ENCODE measurements around the gene LRRC1. TPM values are rescaled to one million over a fixed set of nuclear protein-coding genes. Genes with fewer than 3 reads are reported as not detected.

Gene LRRC1
- total RNA-seq, 4 donors from 2014 or later, result 10.4 to 13.0 (median 12.6) TPM

GRCh38 chr6:53866226-53866625 lies 71.4 kb downstream of the LRRC1 start:
- DNase-seq (ENCODE audit: extremely low spot score), result no peak
- no peaks in the 10 kb centered on the region for H3K36me3 ChIP-seq
- peaks cover 7 to 31% (median 28%) of the 10 kb centered on the region in 4 donors for H3K4me1 ChIP-seq
- H3K9me3 ChIP-seq, result no peaks in the 10 kb centered on the region
- H3K27ac ChIP-seq (replicated peaks in 1 of 4), result no peak overlapping the region
- intact Hi-C loops (cut with DNase I), result no loop called here
- no peak overlapping the region for H3K4me3 ChIP-seq
- 50% methylated on average over 4 of the region's 4 CpGs for WGBS
- no peaks in the 10 kb centered on the region for H3K27me3 ChIP-seq
- TF ChIP-seq POLR2A (IDR thresholded peaks at IDR 0.05; ENCODE audit: low read depth) (no peak), EP300 (IDR thresholded peaks at IDR 0.05) (no peak), POLR2AphosphoS5 (IDR thresholded peaks at IDR 0.05) (no peak)
- TF ChIP-seq, protein P1, sequence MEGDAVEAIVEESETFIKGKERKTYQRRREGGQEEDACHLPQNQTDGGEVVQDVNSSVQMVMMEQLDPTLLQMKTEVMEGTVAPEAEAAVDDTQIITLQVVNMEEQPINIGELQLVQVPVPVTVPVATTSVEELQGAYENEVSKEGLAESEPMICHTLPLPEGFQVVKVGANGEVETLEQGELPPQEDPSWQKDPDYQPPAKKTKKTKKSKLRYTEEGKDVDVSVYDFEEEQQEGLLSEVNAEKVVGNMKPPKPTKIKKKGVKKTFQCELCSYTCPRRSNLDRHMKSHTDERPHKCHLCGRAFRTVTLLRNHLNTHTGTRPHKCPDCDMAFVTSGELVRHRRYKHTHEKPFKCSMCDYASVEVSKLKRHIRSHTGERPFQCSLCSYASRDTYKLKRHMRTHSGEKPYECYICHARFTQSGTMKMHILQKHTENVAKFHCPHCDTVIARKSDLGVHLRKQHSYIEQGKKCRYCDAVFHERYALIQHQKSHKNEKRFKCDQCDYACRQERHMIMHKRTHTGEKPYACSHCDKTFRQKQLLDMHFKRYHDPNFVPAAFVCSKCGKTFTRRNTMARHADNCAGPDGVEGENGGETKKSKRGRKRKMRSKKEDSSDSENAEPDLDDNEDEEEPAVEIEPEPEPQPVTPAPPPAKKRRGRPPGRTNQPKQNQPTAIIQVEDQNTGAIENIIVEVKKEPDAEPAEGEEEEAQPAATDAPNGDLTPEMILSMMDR (IDR thresholded peaks at IDR 0.05), result no peak

DNA sequence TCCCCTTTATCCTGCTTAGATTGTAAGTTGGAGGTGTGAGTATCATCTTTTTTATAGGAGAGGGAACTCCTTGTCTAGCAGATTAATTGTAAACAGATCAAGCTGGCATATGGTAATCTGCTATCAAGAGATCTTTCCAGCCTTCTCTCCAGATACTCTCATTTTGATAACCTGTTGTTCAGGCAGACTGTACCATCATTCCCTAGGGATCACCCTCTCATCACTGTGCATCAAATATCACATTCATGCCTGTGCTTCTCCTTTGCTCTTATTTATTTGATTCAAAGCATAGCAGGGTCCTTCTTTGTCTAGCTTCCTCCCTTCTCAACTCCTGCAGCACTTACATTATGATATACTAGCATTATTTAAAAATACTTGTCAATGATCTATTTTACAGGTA lies 73.8 kb downstream of the LRRC1 start:
- Histone ChIP-seq H3K4me1 (peaks cover 7 to 16% (median 10%) of the 10 kb centered on the region in 4 donors), H3K36me3 (no peaks in the 10 kb centered on the region), H3K9me3 (peaks cover 0 to 3% (median 0%) of the 10 kb centered on the region in 4 donors), H3K27me3 (no peaks in the 10 kb centered on the region), H3K4me3 (no peak overlapping the region), H3K27ac (replicated peaks in 1 of 4) (no peak overlapping the region)
- intact Hi-C loops (cut with DNase I), result no loop called here
- DNase-seq (ENCODE audit: extremely low spot score), result no peak
- TF ChIP-seq EP300 (IDR thresholded peaks at IDR 0.05), result no peak
- TF ChIP-seq, protein P1 (IDR thresholded peaks at IDR 0.05), result no peak
- no peak for TF ChIP-seq POLR2A (IDR thresholded peaks at IDR 0.05; ENCODE audit: low read depth)
- TF ChIP-seq POLR2AphosphoS5 (IDR thresholded peaks at IDR 0.05), result no peak

DNA sequence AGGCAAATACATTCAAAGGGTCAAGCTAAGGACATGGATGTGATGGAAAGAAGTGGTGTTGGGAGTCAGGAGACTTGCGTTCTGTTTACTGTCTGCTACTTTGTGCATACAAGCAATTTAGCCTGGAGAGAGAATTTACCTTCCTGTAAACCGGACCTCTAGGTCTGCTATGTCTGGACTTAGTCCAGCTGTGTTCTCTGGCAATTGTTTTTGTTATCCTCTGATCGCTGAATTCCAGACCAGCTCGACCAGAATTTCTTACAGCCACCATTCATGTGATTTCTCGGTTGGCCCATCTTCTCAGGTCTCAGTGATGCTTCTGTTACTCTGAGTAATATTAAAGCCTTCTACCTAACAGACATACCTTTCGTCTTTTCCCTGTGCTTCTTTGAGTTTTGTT lies 75.2 kb downstream of the LRRC1 start:
- Histone ChIP-seq H3K4me3 (no peak overlapping the region), H3K27ac (replicated peaks in 1 of 4) (no peak overlapping the region), H3K9me3 (peaks cover 0 to 3% (median 0%) of the 10 kb centered on the region in 4 donors), H3K27me3 (no peaks in the 10 kb centered on the region), H3K36me3 (no peaks in the 10 kb centered on the region), H3K4me1 (peaks cover 0 to 10% (median 3%) of the 10 kb centered on the region in 4 donors)
- no peak for TF ChIP-seq EP300 (IDR thresholded peaks at IDR 0.05)
- TF ChIP-seq POLR2A (IDR thresholded peaks at IDR 0.05; ENCODE audit: low read depth), result no peak
- no peak for TF ChIP-seq POLR2AphosphoS5 (IDR thresholded peaks at IDR 0.05)
- TF ChIP-seq, protein P1 (IDR thresholded peaks at IDR 0.05), result no peak
- 60% methylated on average over 6 of the region's 6 CpGs for WGBS
- intact Hi-C loops (cut with DNase I), result no loop called here
- no peak for DNase-seq (ENCODE audit: extremely low spot score)

DNA sequence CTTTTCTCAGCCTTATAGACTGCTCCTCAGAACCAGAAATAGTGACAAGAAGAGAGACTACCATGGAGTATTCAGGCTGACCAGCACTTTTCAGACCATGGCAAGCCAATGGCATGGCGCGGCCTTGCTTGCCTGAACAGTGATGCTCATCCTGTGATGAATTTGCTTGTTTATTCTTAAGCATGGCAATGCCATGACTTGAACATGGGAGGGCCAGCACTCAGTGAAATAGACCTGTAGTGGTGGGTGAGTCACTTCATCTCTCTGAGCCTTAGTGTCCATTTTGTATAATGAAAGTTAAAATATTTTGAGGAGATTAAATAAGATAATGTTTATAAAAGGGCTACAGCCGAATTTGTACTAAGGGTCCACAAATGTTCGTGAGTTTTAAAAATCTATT lies 79.1 kb downstream of the LRRC1 start:
- Histone ChIP-seq H3K4me1 (peaks cover 0 to 6% (median 2%) of the 10 kb centered on the region in 4 donors), H3K27ac (replicated peaks in 1 of 4) (no peak overlapping the region), H3K4me3 (no peak overlapping the region), H3K9me3 (peaks cover 0 to 3% (median 0%) of the 10 kb centered on the region in 4 donors), H3K36me3 (no peaks in the 10 kb centered on the region), H3K27me3 (no peaks in the 10 kb centered on the region)
- TF ChIP-seq, protein P1 (IDR thresholded peaks at IDR 0.05), result no peak
- TF ChIP-seq POLR2A (IDR thresholded peaks at IDR 0.05; ENCODE audit: low read depth), result no peak
- no peak for TF ChIP-seq EP300 (IDR thresholded peaks at IDR 0.05)
- TF ChIP-seq POLR2AphosphoS5 (IDR thresholded peaks at IDR 0.05), result no peak
- intact Hi-C loops (cut with DNase I), result no loop called here
- DNase-seq (ENCODE audit: extremely low spot score), result no peak
- 95% methylated on average over 4 of the region's 4 CpGs for WGBS

- TF ChIP-seq POLR2AphosphoS5 (IDR thresholded peaks at IDR 0.05) (no peak), POLR2A (IDR thresholded peaks at IDR 0.05; ENCODE audit: low read depth) (no peak)
- no peaks in the 10 kb centered on the region for H3K27me3 ChIP-seq
- no peaks in the 10 kb centered on the region for H3K36me3 ChIP-seq
- peaks cover 0 to 3% (median 0%) of the 10 kb centered on the region in 4 donors for H3K9me3 ChIP-seq
- no peak for DNase-seq (ENCODE audit: extremely low spot score)
- 89% methylated on average over 2 of the region's 2 CpGs for WGBS
- H3K4me1 ChIP-seq, result peaks cover 0 to 2% (median under 1%) of the 10 kb centered on the region in 4 donors
- intact Hi-C loops (cut with DNase I), result no loop called here
- no peak overlapping the region for H3K4me3 ChIP-seq
- no peak overlapping the region for H3K27ac ChIP-seq (replicated peaks in 1 of 4)
Measured at GRCh38 chr6:53874964-53875363, 80.2 kb downstream of the LRRC1 start.

Measured in esophagus muscularis mucosa (tissue), 4 donors.